ENCODE data around the gene SUFU. TPM values are rescaled to one million over a fixed set of nuclear protein-coding genes. Genes with fewer than 3 reads are reported as not detected.

The SUFU gene
- total and polyA plus RNA-seq, 2 donors (not counting 1 experiment from before 2014, with no cell fraction given) = 4.8 to 13.3 TPM

DNA sequence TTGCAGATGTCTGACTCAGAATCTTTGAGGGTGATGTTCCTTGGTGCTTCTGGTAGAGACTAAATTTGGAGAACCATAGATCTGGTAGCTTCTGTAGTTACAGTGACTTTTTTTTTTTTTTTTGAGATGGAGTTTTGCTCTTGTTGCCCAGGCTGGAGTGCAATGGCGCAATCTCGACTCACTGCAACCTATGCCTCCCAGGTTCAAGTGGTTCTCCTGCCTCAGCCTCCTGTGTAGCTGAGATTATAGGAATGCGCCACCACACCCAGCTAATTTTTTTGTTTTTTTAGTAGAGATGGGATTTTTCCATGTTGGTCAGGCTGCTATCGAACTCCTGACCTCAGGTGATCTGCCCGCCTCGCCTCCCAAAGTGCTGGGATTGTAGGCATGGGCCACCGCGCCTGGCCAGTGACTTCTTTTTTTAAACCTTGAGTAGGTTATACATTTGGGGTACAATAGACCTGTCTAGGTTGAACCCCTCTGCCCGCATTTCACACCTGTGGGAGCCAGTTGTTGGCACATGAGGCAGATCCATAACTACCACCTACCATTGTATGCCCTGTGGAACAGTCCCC is 47.0 kb downstream of the SUFU start:
- Mint-ChIP-seq H3K9me3 (ENCODE audit: insufficient read depth) (no peaks in the 10 kb centered on the region), H3K27me3 (no peaks in the 10 kb centered on the region), H3K27ac (no peak overlapping the region), H3K4me1 (peaks cover 4% of the 10 kb centered on the region), H3K4me3 (no peak overlapping the region)
- no peak overlapping the region for H3K4me2 ChIP-seq (replicated peaks; ENCODE audit: low read depth, low read length, poor library complexity, severe bottlenecking)
- DNase-seq (no peak), ATAC-seq (ENCODE audit: low read depth) (no peak)
- H3K9ac ChIP-seq (ENCODE audit: low read length) = no peak overlapping the region
- H3K4me3 ChIP-seq (ENCODE audit: control extremely low read depth in 1 of 5, extremely low read depth in 1 of 5, insufficient read depth in 1 of 5, low read depth in 2 of 5, low read length in 4 of 5) = no peak overlapping the region
- TF ChIP-seq EZH2 (IDR thresholded peaks at IDR 0.05; ENCODE audit: borderline replicate concordance, insufficient read depth, low read depth, low read length, poor library complexity, severe bottlenecking) = no peak
- TF ChIP-seq, protein P1, sequence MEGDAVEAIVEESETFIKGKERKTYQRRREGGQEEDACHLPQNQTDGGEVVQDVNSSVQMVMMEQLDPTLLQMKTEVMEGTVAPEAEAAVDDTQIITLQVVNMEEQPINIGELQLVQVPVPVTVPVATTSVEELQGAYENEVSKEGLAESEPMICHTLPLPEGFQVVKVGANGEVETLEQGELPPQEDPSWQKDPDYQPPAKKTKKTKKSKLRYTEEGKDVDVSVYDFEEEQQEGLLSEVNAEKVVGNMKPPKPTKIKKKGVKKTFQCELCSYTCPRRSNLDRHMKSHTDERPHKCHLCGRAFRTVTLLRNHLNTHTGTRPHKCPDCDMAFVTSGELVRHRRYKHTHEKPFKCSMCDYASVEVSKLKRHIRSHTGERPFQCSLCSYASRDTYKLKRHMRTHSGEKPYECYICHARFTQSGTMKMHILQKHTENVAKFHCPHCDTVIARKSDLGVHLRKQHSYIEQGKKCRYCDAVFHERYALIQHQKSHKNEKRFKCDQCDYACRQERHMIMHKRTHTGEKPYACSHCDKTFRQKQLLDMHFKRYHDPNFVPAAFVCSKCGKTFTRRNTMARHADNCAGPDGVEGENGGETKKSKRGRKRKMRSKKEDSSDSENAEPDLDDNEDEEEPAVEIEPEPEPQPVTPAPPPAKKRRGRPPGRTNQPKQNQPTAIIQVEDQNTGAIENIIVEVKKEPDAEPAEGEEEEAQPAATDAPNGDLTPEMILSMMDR (IDR thresholded peaks at IDR 0.05) = no peak
- peaks cover 17% of the 10 kb centered on the region for H3K79me2 ChIP-seq (ENCODE audit: control insufficient read depth, insufficient read depth, low read length)
- H3K27ac ChIP-seq (ENCODE audit: low read length in 2 of 2) = no peak overlapping the region
- H4K20me1 ChIP-seq (ENCODE audit: control insufficient read depth, insufficient read depth, low read length, poor library complexity, severe bottlenecking) = peaks cover 6% of the 10 kb centered on the region
- no peaks in the 10 kb centered on the region for H3K27me3 ChIP-seq (replicated peaks in 1 of 4; ENCODE audit: control extremely low read depth in 1 of 4, control insufficient read depth in 3 of 4, insufficient read depth in 4 of 4, low read length in 3 of 4)
- H3K9me3 ChIP-seq (ENCODE audit: control extremely low read depth in 1 of 3, control insufficient read depth in 2 of 3, insufficient read depth in 1 of 3, low read length in 2 of 3) = no peaks in the 10 kb centered on the region
- peaks cover 0 to 11% of the 10 kb centered on the region in 2 experiments for H3K36me3 ChIP-seq (replicated peaks in 1 of 2; ENCODE audit: control extremely low read depth in 1 of 2, control insufficient read depth in 1 of 2, extremely low read depth in 1 of 2, insufficient read depth in 2 of 2, low read length in 1 of 2)
- WGBS (ENCODE audit: insufficient coverage) = 98% methylated on average over 6 of the region's 9 CpGs
- no peak overlapping the region for H2AFZ ChIP-seq (ENCODE audit: insufficient read depth, low read depth, low read length, poor library complexity, severe bottlenecking)
- intact Hi-C loops (cut with micrococcal nuclease) = no loop called here
- CTCF ChIA-PET = interaction anchor here (1.1 kb wide), 1 partner anchor 350 kb away, joined by 3 read pairs; no protein-coding TSS in a partner anchor
- POLR2A ChIA-PET = no interaction called here
- H3K4me1 ChIP-seq (ENCODE audit: control insufficient read depth in 2 of 2, insufficient read depth in 2 of 2, low read length in 2 of 2) = no peaks in the 10 kb centered on the region

DNA sequence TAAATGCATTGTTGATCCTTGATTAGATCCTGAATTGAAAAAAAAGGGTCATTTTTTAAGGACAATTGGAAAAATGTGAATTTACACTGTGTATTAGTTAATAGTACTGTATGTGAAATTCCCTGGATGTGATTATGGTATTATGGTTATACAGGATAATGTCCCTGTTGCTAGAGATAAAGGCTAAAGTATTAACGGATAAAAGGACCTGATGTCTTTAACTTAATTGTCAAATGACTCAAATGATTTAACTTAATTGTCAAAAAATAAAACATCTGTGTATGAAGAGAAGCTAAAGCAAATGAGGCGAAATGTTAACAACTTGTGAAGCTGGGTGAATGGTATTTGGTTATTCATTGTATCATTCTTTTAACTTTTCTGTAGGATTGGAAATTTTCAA is 48.8 kb downstream of the SUFU start:
- intact Hi-C loops (cut with micrococcal nuclease) = no loop called here
- TF ChIP-seq EZH2 (IDR thresholded peaks at IDR 0.05; ENCODE audit: borderline replicate concordance, insufficient read depth, low read depth, low read length, poor library complexity, severe bottlenecking) = no peak
- TF ChIP-seq, protein P1 (IDR thresholded peaks at IDR 0.05) = no peak
- no peak overlapping the region for H2AFZ ChIP-seq (ENCODE audit: insufficient read depth, low read depth, low read length, poor library complexity, severe bottlenecking)
- DNase-seq = no peak
- H3K79me2 ChIP-seq (ENCODE audit: control insufficient read depth, insufficient read depth, low read length) = peaks cover 7% of the 10 kb centered on the region
- no peaks in the 10 kb centered on the region for H3K4me1 ChIP-seq (ENCODE audit: control insufficient read depth in 2 of 2, insufficient read depth in 2 of 2, low read length in 2 of 2)
- POLR2A ChIA-PET = no interaction called here
- H3K27ac ChIP-seq (ENCODE audit: low read length in 2 of 2) = no peak overlapping the region
- H3K4me2 ChIP-seq (replicated peaks; ENCODE audit: low read depth, low read length, poor library complexity, severe bottlenecking) = no peak overlapping the region
- CTCF ChIA-PET = no interaction called here
- no peaks in the 10 kb centered on the region for H3K27me3 ChIP-seq (replicated peaks in 1 of 4; ENCODE audit: control extremely low read depth in 1 of 4, control insufficient read depth in 3 of 4, insufficient read depth in 4 of 4, low read length in 3 of 4)
- no peak overlapping the region for H3K9ac ChIP-seq (ENCODE audit: low read length)
- H3K36me3 ChIP-seq (replicated peaks in 1 of 2; ENCODE audit: control extremely low read depth in 1 of 2, control insufficient read depth in 1 of 2, extremely low read depth in 1 of 2, insufficient read depth in 2 of 2, low read length in 1 of 2) = peaks cover 0 to 11% of the 10 kb centered on the region in 2 experiments
- Mint-ChIP-seq H3K27me3 (no peaks in the 10 kb centered on the region), H3K4me3 (no peak overlapping the region), H3K27ac (no peak overlapping the region), H3K9me3 (ENCODE audit: insufficient read depth) (no peaks in the 10 kb centered on the region), H3K4me1 (no peaks in the 10 kb centered on the region)
- ATAC-seq (ENCODE audit: low read depth) = no peak
- no peaks in the 10 kb centered on the region for H3K9me3 ChIP-seq (ENCODE audit: control extremely low read depth in 1 of 3, control insufficient read depth in 2 of 3, insufficient read depth in 1 of 3, low read length in 2 of 3)
- WGBS (ENCODE audit: insufficient coverage) = no CpG with 5 or more reads among the region's 2 CpGs
- no peaks in the 10 kb centered on the region for H4K20me1 ChIP-seq (ENCODE audit: control insufficient read depth, insufficient read depth, low read length, poor library complexity, severe bottlenecking)
- no peak overlapping the region for H3K4me3 ChIP-seq (ENCODE audit: control extremely low read depth in 1 of 5, extremely low read depth in 1 of 5, insufficient read depth in 1 of 5, low read depth in 2 of 5, low read length in 4 of 5)

Data from B cell (primary cell).